ENCODE measurements around the gene CTDP1. TPM values are rescaled to one million over a fixed set of nuclear protein-coding genes. Genes with fewer than 3 reads are reported as not detected.

Gene CTDP1
- total RNA-seq, 3 donors from 2014 or later: 15.0 to 21.0 (median 19.9) TPM

DNA sequence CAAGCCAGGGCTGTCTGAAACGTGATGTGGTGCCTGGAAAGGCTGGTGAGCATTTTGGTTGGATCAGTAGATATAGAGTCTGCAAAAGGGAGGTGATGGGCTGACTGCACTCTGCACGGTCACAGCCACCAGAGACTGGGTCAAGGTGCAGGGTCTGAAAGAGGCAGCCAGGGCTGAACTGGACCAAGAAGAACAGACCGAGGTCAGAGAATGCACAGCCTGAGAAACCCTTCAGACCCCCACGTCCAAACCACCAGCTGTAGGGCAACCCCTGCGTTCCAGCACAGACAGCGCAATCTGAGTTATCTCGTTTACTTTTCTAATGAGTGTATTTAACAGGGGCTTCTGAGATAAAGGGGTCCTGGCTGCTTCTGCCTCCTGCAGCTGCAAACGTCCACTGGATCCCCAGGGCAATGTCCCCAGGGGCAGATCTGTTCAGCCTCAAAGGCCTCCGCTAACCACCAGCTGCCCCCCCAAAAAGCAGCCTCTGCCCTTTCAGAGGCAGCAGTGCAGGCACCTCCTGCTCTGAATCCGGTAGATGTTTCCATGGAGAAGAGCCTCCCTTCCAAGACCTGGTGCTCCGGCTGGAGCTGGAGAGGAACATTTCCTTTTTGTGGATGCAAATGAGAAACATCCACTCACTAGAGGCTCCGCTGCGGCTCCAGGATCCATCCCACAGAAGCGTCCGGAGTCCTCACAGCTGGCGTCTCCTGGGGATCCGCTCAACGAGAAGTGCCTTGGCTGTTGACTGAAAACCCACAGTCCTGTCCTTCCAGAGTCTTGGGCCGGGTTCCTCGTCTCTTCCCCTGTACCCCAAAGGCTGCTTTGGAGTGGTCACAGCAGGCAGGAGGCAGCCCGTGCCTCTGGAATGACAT lies 117.2 kb downstream of the CTDP1 start:
- Histone ChIP-seq H3K27ac (no peak overlapping the region), H3K36me3 (no peaks in the 10 kb centered on the region), H3K4me1 (peaks cover 7 to 8% of the 10 kb centered on the region in 2 donors), H3K4me3 (no peak overlapping the region), H3K27me3 (peaks cover 17 to 43% of the 10 kb centered on the region in 2 donors), H3K9me3 (no peaks in the 10 kb centered on the region)
- intact Hi-C loops (cut with DNase I; ENCODE audit: low total_unique reads): no loop called here
- TF ChIP-seq POLR2AphosphoS5 (IDR thresholded peaks at IDR 0.05) (no peak), POLR2A (IDR thresholded peaks at IDR 0.05) (no peak)
- TF ChIP-seq, protein P1, sequence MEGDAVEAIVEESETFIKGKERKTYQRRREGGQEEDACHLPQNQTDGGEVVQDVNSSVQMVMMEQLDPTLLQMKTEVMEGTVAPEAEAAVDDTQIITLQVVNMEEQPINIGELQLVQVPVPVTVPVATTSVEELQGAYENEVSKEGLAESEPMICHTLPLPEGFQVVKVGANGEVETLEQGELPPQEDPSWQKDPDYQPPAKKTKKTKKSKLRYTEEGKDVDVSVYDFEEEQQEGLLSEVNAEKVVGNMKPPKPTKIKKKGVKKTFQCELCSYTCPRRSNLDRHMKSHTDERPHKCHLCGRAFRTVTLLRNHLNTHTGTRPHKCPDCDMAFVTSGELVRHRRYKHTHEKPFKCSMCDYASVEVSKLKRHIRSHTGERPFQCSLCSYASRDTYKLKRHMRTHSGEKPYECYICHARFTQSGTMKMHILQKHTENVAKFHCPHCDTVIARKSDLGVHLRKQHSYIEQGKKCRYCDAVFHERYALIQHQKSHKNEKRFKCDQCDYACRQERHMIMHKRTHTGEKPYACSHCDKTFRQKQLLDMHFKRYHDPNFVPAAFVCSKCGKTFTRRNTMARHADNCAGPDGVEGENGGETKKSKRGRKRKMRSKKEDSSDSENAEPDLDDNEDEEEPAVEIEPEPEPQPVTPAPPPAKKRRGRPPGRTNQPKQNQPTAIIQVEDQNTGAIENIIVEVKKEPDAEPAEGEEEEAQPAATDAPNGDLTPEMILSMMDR (IDR thresholded peaks at IDR 0.05): no peak
- peak in 1 of 2 donors; percentile 38 for DNase-seq (ENCODE audit: low spot score in 2 of 2)

DNA sequence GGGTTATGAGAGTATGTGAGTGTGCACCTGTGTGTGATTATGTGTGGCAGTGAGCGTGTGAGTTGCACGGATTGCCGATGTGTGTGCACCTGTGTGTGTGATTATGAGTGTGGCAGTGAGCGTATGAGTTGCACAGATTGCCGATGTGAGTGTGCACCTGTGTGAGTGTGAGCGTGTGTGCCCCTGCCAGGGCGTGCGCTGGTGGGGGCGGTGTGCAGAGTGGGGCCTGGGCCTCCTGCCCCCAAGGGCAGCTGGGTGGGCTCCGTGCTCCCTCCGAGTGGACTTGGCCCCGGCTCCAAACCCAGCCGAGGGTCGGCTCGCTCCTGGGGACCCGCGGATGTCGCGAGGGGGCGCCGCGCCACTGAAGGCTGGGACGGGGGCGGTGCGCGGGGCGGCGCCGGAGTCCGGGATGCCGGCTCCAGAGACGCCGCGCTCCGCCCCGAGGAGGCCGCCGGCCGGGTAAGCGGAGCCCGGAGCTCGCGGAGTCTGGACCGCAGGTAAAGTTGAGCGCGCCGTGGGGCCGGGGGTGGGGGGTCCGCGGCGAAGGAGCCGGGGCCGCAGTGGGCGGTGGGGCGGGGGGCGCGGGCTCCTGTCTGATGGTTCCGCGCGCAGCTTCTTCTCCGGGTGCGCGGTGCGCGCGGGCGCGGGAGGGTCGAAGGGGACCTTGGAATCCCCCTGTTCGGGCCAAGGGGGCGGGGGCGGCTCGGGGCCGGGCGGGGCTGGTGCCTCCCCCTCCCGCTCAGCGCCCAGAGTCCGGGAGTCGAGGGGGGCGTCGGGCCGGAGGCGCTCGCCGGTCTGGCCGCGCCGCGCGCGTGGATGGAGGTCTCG lies 118.1 kb downstream of the CTDP1 start, which contains the start of gene KCNG2:
TSS of gene KCNG2 (plus strand) at position 421 of the 828 bp plus-strand sequence. CDS start 65,730 bp downstream, outside the sequence.
- Histone ChIP-seq H3K27me3 (peaks cover 17 to 47% of the 10 kb centered on the region in 2 donors), H3K4me3 (peak within 1 kb of the TSS; percentile 32 to 71 (median 43)), H3K4me1 (peaks cover 2 to 8% of the 10 kb centered on the region in 2 donors), H3K36me3 (no peaks in the 10 kb centered on the region), H3K27ac (no peak within 1 kb of the TSS), H3K9me3 (no peaks in the 10 kb centered on the region)
- TF ChIP-seq, protein P1 (IDR thresholded peaks at IDR 0.05): no peak
- intact Hi-C loops (cut with DNase I; ENCODE audit: low total_unique reads): no loop called here
- peak in 1 of 2 donors; percentile 44 for DNase-seq (ENCODE audit: low spot score in 2 of 2)

DNA sequence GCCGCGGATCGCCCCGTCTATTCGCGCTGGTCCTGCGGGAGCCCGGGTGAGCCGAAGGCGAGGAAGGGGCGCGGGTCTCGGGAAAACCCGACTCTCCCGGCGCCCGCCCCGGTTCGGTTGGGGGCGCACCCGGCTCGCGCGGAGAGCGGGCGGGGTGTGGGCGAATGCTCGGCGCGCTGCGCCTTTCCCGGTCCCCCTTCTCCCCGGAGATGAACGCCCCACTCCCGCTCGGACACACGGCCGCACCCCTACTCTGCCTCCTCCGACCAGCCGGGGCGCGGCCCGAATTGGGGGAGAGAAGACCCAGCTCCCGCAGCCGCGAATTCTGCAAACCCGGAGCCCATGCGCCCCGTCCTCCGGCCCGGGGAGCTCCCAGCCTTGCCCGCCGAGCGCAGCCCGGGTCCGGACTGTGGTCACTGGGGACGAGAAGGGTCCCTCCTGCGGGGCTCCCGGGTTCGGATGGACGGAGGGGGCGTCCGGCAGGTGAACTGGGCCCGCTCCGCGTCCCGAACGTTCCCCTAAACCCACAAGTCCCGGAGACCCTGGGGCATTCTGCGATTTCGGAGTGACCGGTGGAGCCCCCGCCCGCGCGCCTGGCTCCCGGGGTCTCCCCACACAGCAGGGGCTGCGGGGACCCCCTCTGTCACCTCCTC lies 118.9 kb downstream of the CTDP1 start:
- Histone ChIP-seq H3K4me1 (peaks cover 2 to 8% of the 10 kb centered on the region in 2 donors), H3K27ac (no peak overlapping the region), H3K27me3 (peaks cover 17 to 47% of the 10 kb centered on the region in 2 donors), H3K4me3 (peak overlapping the region; percentile 32 to 71 (median 43)), H3K36me3 (no peaks in the 10 kb centered on the region), H3K9me3 (no peaks in the 10 kb centered on the region)
- intact Hi-C loops (cut with DNase I; ENCODE audit: low total_unique reads): no loop called here
- TF ChIP-seq POLR2AphosphoS5 (IDR thresholded peaks at IDR 0.05): no peak
- no peak for TF ChIP-seq POLR2A (IDR thresholded peaks at IDR 0.05)
- TF ChIP-seq, protein P1 (IDR thresholded peaks at IDR 0.05): no peak
- peak in 1 of 2 donors; percentile 53 for DNase-seq (ENCODE audit: low spot score in 2 of 2)

DNA sequence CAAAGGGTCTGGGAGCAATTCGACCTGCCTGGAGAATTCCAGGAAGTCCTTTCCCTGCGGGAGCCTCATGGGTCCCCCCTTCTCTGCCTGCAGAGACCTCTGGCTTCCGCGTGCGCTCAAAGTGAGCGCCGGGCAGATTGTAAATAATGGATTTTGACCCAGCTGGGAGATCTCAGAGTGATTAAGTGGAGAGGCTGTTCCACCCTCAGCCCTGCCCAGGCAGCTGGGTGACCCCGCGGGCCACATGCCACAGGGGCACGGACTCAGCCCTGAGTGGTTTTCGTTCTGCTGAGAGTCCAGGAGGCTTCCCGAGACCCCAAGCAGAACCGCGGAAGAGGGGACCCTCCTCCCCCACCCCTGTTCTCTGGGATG lies 119.4 kb downstream of the CTDP1 start:
- peaks cover 2 to 8% of the 10 kb centered on the region in 2 donors for H3K4me1 ChIP-seq
- peak in 1 of 2 donors; percentile 19 for DNase-seq (ENCODE audit: low spot score in 2 of 2)
- no peaks in the 10 kb centered on the region for H3K9me3 ChIP-seq
- H3K36me3 ChIP-seq: no peaks in the 10 kb centered on the region
- peaks cover 17 to 47% of the 10 kb centered on the region in 2 donors for H3K27me3 ChIP-seq
- no peak for TF ChIP-seq POLR2A (IDR thresholded peaks at IDR 0.05)
- TF ChIP-seq POLR2AphosphoS5 (IDR thresholded peaks at IDR 0.05): no peak
- TF ChIP-seq, protein P1 (IDR thresholded peaks at IDR 0.05): no peak
- no peak overlapping the region for H3K27ac ChIP-seq
- intact Hi-C loops (cut with DNase I; ENCODE audit: low total_unique reads): no loop called here
- peak overlapping the region; percentile 32 to 71 (median 43) for H3K4me3 ChIP-seq
